Small intestine (tissue), 7 donors: ENCODE data around the gene FGGY. TPM values are rescaled to one million over a fixed set of nuclear protein-coding genes. Genes with fewer than 3 reads are reported as not detected.

ENCODE experiments used
- DNase-seq, 2 donors: peaks; one replicate each; pipeline versions ENCODE4 v3.0.0 to v3.0.0-alpha.2; 2013
- FAIRE-seq: peaks from 2 replicates; lab custom pipeline; 2012; peaks lifted over from hg19 to GRCh38; lab: Jason Lieb, UNC
- H3K27ac ChIP-seq, 3 donors: one replicate each; pipeline ENCODE4 v1.5.1; 2013; ENCODE audit warnings: low read length in 2 of 3, mild to moderate bottlenecking in 2 of 3, control low read depth in 1 of 3, inconsistent platforms in 1 of 3, low read depth in 1 of 3, moderate library complexity in 1 of 3
- H3K27me3 ChIP-seq, 3 donors: one replicate each; pipeline ENCODE4 v1.6.1; 2013; ENCODE audit warnings: low read length in 3 of 3, inconsistent platforms in 1 of 3; ENCODE audit not compliant: control insufficient read depth in 3 of 3, insufficient read depth in 3 of 3
- H3K36me3 ChIP-seq, 3 donors: one replicate each; pipeline ENCODE4 v1.6.1; 2013; ENCODE audit warnings: low read length in 3 of 3, inconsistent platforms in 1 of 3, low read depth in 1 of 3, mild to moderate bottlenecking in 1 of 3, moderate library complexity in 1 of 3; ENCODE audit not compliant: control insufficient read depth in 3 of 3, insufficient read depth in 2 of 3
- H3K4me1 ChIP-seq, 3 donors: one replicate each; pipeline ENCODE4 v1.6.1; 2013; ENCODE audit warnings: low read length in 2 of 3, inconsistent platforms in 1 of 3, low read depth in 1 of 3, mild to moderate bottlenecking in 1 of 3, moderate library complexity in 1 of 3; ENCODE audit not compliant: control insufficient read depth in 3 of 3, insufficient read depth in 2 of 3
- H3K4me3 ChIP-seq, 3 donors: one replicate each; pipeline ENCODE4 v1.5.1; 2013; ENCODE audit warnings: low read length in 3 of 3, control low read depth in 1 of 3, inconsistent platforms in 1 of 3, low read depth in 1 of 3, mild to moderate bottlenecking in 1 of 3, moderate library complexity in 1 of 3
- H3K9me3 ChIP-seq, 2 donors: one replicate each; pipeline ENCODE4 v1.6.1; 2013; ENCODE audit warnings: low read depth in 1 of 2, low read length in 1 of 2; ENCODE audit not compliant: control insufficient read depth in 2 of 2, insufficient read depth in 1 of 2
- WGBS, 3 donors: extraction: QIAGEN DNeasy Blood & Tissue Kit; methylation state at CpG; one replicate each; pipeline ENCODE4 v1.1.7; 2013; 5-methylcytosine and 5-hydroxymethylcytosine counted together
- polyA plus RNA-seq, 4 donors: library from polyadenylated mRNA; stranded (reverse) in 3 of 4; unstranded in 1 of 4; fragments of 200-250 nt in 3 of 4; fragments of 120-200 nt in 1 of 4; gene quantifications; one replicate each; pipeline versions ENCODE4 v1.2.1 to v1.2.3, GENCODE V29; 2013
- donor health status: healthy with polysubstance abuse.
- donor health status: control.
- donor health status: control.
- donor health status: Bipolar disorder and iron deficiency.
- donor health status: healthy.

Gene FGGY
- polyA plus RNA-seq, 4 donors = 12.3 to 28.0 (median 15.0) TPM

- WGBS, 3 donors = 40 to 65% (median 40%) methylated on average over 6 of the region's 6 CpGs
- DNase-seq = peak; percentile 73 to 82
- H3K4me1 ChIP-seq = peaks cover 3 to 25% (median 3%) of the 10 kb centered on the region in 3 donors
- no peaks in the 10 kb centered on the region for H3K9me3 ChIP-seq
- H3K36me3 ChIP-seq = peaks cover 0 to 4% (median 0%) of the 10 kb centered on the region in 3 donors
- H3K27me3 ChIP-seq = no peaks in the 10 kb centered on the region
- H3K27ac ChIP-seq = peak overlapping the region in 2 of 3 donors; percentile 67 to 86
- FAIRE-seq = no peak
- H3K4me3 ChIP-seq = no peak overlapping the region
Measured at GRCh38 chr1:59432531-59433439, 135.9 kb downstream of the FGGY start.

GRCh38 chr1:59433440-59433813, 136.5 kb downstream of the FGGY start:
- Histone ChIP-seq H3K4me3 (no peak overlapping the region), H3K9me3 (no peaks in the 10 kb centered on the region), H3K27me3 (no peaks in the 10 kb centered on the region), H3K4me1 (peaks cover 3 to 25% (median 3%) of the 10 kb centered on the region in 3 donors), H3K27ac (peak overlapping the region in 1 of 3 donors; percentile 86), H3K36me3 (peaks cover 0 to 4% (median 0%) of the 10 kb centered on the region in 3 donors)
- DNase-seq (no peak), FAIRE-seq (no peak)
- 88 to 94% (median 91%) methylated on average over 6 of the region's 6 CpGs for WGBS, 3 donors

- no peaks in the 10 kb centered on the region for H3K27me3 ChIP-seq
Measured at GRCh38 chr1:59434336-59434735, 137.4 kb downstream of the FGGY start.

GRCh38 chr1:59436637-59437036, 139.7 kb downstream of the FGGY start:
- peaks cover 0 to 4% (median 2%) of the 10 kb centered on the region in 3 donors for H3K36me3 ChIP-seq
- no peak for DNase-seq
- H3K4me3 ChIP-seq = no peak overlapping the region
- no peak overlapping the region for H3K27ac ChIP-seq
- no peaks in the 10 kb centered on the region for H3K27me3 ChIP-seq
- FAIRE-seq = no peak
- H3K4me1 ChIP-seq = peaks cover 3 to 23% (median 3%) of the 10 kb centered on the region in 3 donors
- WGBS, 3 donors = 62 to 93% (median 69%) methylated on average over 2 of the region's 2 CpGs
- H3K9me3 ChIP-seq = no peaks in the 10 kb centered on the region

More at GRCh38 chr1:59434336-59434735, 137.4 kb downstream of the FGGY start:
- H3K4me1 ChIP-seq = peaks cover 3 to 25% (median 3%) of the 10 kb centered on the region in 3 donors
- no peaks in the 10 kb centered on the region for H3K9me3 ChIP-seq
- WGBS, 3 donors = 73 to 89% (median 74%) methylated on average over 3 of the region's 3 CpGs
- H3K4me3 ChIP-seq = no peak overlapping the region
- no peak overlapping the region for H3K27ac ChIP-seq
- peaks cover 0 to 4% (median 2%) of the 10 kb centered on the region in 3 donors for H3K36me3 ChIP-seq
- no peak for FAIRE-seq
- DNase-seq = no peak

- Histone ChIP-seq H3K9me3 (no peaks in the 10 kb centered on the region), H3K4me3 (no peak overlapping the region), H3K27ac (no peak overlapping the region), H3K27me3 (no peaks in the 10 kb centered on the region), H3K36me3 (peaks cover 0 to 4% (median 2%) of the 10 kb centered on the region in 3 donors), H3K4me1 (peaks cover 0 to 10% (median 3%) of the 10 kb centered on the region in 3 donors)
- FAIRE-seq = no peak
- 79 to 93% (median 86%) methylated on average over 1 of the region's 1 CpG for WGBS, 3 donors
- no peak for DNase-seq
Measured at GRCh38 chr1:59438058-59438560, 141.2 kb downstream of the FGGY start.

- 89 to 92% (median 90%) methylated on average over 4 of the region's 4 CpGs for WGBS, 3 donors
- FAIRE-seq = no peak
- H3K27me3 ChIP-seq = no peaks in the 10 kb centered on the region
- peaks cover 0 to 2% (median 0%) of the 10 kb centered on the region in 3 donors for H3K36me3 ChIP-seq
- no peak for DNase-seq
- no peak overlapping the region for H3K27ac ChIP-seq
- H3K4me3 ChIP-seq = no peak overlapping the region
- peaks cover 0 to 2% (median 0%) of the 10 kb centered on the region in 3 donors for H3K4me1 ChIP-seq
- H3K9me3 ChIP-seq = no peaks in the 10 kb centered on the region
Measured at GRCh38 chr1:59442492-59442891, 145.6 kb downstream of the FGGY start.

GRCh38 chr1:59443310-59443709, 146.4 kb downstream of the FGGY start:
- Histone ChIP-seq H3K4me1 (peaks cover 0 to 2% (median 0%) of the 10 kb centered on the region in 3 donors), H3K27me3 (no peaks in the 10 kb centered on the region), H3K36me3 (peaks cover 0 to 2% (median 0%) of the 10 kb centered on the region in 3 donors), H3K4me3 (no peak overlapping the region), H3K9me3 (no peaks in the 10 kb centered on the region), H3K27ac (no peak overlapping the region)
- DNase-seq = no peak
- FAIRE-seq = no peak
- 34 to 64% (median 57%) methylated on average over 1 of the region's 1 CpG for WGBS, 3 donors

- H3K27ac ChIP-seq = no peak overlapping the region
- DNase-seq (no peak), FAIRE-seq (no peak)
- peaks cover 0 to 2% (median 0%) of the 10 kb centered on the region in 3 donors for H3K4me1 ChIP-seq
- H3K36me3 ChIP-seq = no peaks in the 10 kb centered on the region
- H3K9me3 ChIP-seq = no peaks in the 10 kb centered on the region
- no peak overlapping the region for H3K4me3 ChIP-seq
- WGBS, 3 donors = 96 to 98% (median 98%) methylated on average over 6 of the region's 6 CpGs
- H3K27me3 ChIP-seq = no peaks in the 10 kb centered on the region
Measured at GRCh38 chr1:59444520-59444919, 147.6 kb downstream of the FGGY start.
